Gastrocnemius medialis (tissue), 4 donors: ENCODE measurements around the gene RHNO1. TPM values are rescaled to one million over a fixed set of nuclear protein-coding genes. Genes with fewer than 3 reads are reported as not detected.
A peak's percentile ranks its signal among the peaks of the same experiment; 100 is the strongest.

ENCODE experiments used
- ATAC-seq, 2 donors: fragments of 150-250 bp; one replicate each; pipeline ENCODE4 v1.9.1; 2016
- DNase-seq, 2 donors: peaks; one replicate each; pipeline ENCODE4 v3.0.0-alpha.2; 2019
- H3K27ac ChIP-seq, 4 donors: fragments of 200-600 bp; sonication (generic); 1 replicate in 1 of 4; 2 replicates in 3 of 4; pipeline ENCODE4 v1.5.1; 2016 to 2018; ENCODE audit warnings: mild to moderate bottlenecking in 2 of 4, moderate library complexity in 1 of 4
- H3K27me3 ChIP-seq, 3 donors: fragments of 200-600 bp; sonication (generic) in 2 of 3; 1 replicate in 1 of 3; 2 replicates in 2 of 3; pipeline versions ENCODE4 v1.5.1 to v1.6.0; 2016 to 2019; ENCODE audit warnings: mild to moderate bottlenecking in 1 of 3, moderate library complexity in 1 of 3
- H3K36me3 ChIP-seq, 2 donors: fragments of 200-600 bp; sonication (generic) in 1 of 2; one replicate each; pipeline ENCODE4 v1.5.1; 2017 to 2018
- H3K4me1 ChIP-seq, 2 donors: fragments of 200-600 bp; sonication (generic) in 1 of 2; one replicate each; pipeline ENCODE4 v1.5.1; 2016 to 2017; ENCODE audit warnings: mild to moderate bottlenecking in 2 of 2
- H3K4me3 ChIP-seq, 4 donors: fragments of 200-600 bp; sonication (generic) in 3 of 4; 1 replicate in 1 of 4; 2 replicates in 3 of 4; pipeline ENCODE4 v1.5.1; 2016 to 2019; ENCODE audit warnings: mild to moderate bottlenecking in 2 of 4
- H3K9me3 ChIP-seq, 3 donors: fragments of 200-600 bp; sonication (generic) in 2 of 3; 1 replicate in 1 of 3; 2 replicates in 2 of 3; pipeline ENCODE4 v1.5.1; 2016 to 2019
- CTCF ChIP-seq, 5 experiments: fragments of 450-650 bp in 3 of 5; fragments of 200-600 bp in 2 of 5; sonication (generic) in 2 of 5; IDR thresholded peaks in 4 of 5; conservative IDR thresholded peaks in 1 of 5; 1 replicate in 4 of 5; 2 replicates in 1 of 5; pipeline ENCODE4 v1.5.1; 2016 to 2019; ENCODE audit warnings: antibody characterized with exemption in 5 of 5, mild to moderate bottlenecking in 3 of 5, moderate library complexity in 3 of 5
- POLR2A ChIP-seq, 2 donors: fragments of 450-650 bp; IDR thresholded peaks; one replicate each; pipeline ENCODE4 v1.6.1; 2017; ENCODE audit warnings: antibody characterized with exemption in 2 of 2, mild to moderate bottlenecking in 2 of 2, moderate library complexity in 2 of 2
- in situ Hi-C, 4 donors: fragments of 200-750 bp; cut with MboI; loops; one replicate each; pipeline versions ENCODE4 v1.15.0 to v1.8.0; 2017; ENCODE audit warnings: low sequenced_read_pairs in 4 of 4
- intact Hi-C: fragments of 100-400 bp; cut with DNase I; formaldehyde crosslinking; loops from one replicate; pipeline ENCODE4 v1.15.1; 2023; ENCODE audit warnings: low total_unique reads
- total RNA-seq, 4 donors: library from RNA; depleted of rRNA; stranded (reverse); fragments of >200 nt; gene quantifications; one replicate each; pipeline versions ENCODE4 v1.1.0 to v1.2.3, GENCODE V29; 2016

Gene RHNO1
- total RNA-seq, 4 donors from 2014 or later = 4.9 to 11.8 (median 6.7) TPM

- Histone ChIP-seq H3K9me3 (no peaks in the 10 kb centered on the region), H3K36me3 (peaks cover 0 to 6% of the 10 kb centered on the region in 2 donors), H3K4me1 (peaks cover 3 to 14% of the 10 kb centered on the region in 2 donors), H3K27ac (no peak overlapping the region), H3K4me3 (no peak overlapping the region), H3K27me3 (no peaks in the 10 kb centered on the region)
- in situ Hi-C loops = no loop called here
- TF ChIP-seq CTCF (IDR thresholded peaks at IDR 0.05 in 4 of 5, conservative IDR thresholded peaks at IDR 0.05 in 1 of 5) (no peak), POLR2A (IDR thresholded peaks at IDR 0.05) (no peak)
- DNase-seq = no peak
- intact Hi-C loops = no loop called here
- ATAC-seq = no peak
These were observed 42.2 kb downstream of the RHNO1 start for GRCh38 chr12:2919249-2919648.

- no peaks in the 10 kb centered on the region for H3K27me3 ChIP-seq
- intact Hi-C loops (loop anchor here (1.0 kb wide), 1 partner anchor 30 kb away; no protein-coding TSS in a partner anchor), in situ Hi-C loops (no loop called here)
- no peak for ATAC-seq
- TF ChIP-seq CTCF (IDR thresholded peaks at IDR 0.05 in 4 of 5, conservative IDR thresholded peaks at IDR 0.05 in 1 of 5) (no peak), POLR2A (IDR thresholded peaks at IDR 0.05) (no peak)
- DNase-seq = no peak
- peak overlapping the region in 1 of 4 donors; percentile 62 for H3K27ac ChIP-seq
- no peak overlapping the region for H3K4me3 ChIP-seq
- no peaks in the 10 kb centered on the region for H3K9me3 ChIP-seq
- peaks cover 0 to 13% of the 10 kb centered on the region in 2 donors for H3K36me3 ChIP-seq
- peaks cover 5 to 17% of the 10 kb centered on the region in 2 donors for H3K4me1 ChIP-seq
These were observed 45.3 kb downstream of the RHNO1 start for GRCh38 chr12:2922329-2922728.

- Histone ChIP-seq H3K9me3 (no peaks in the 10 kb centered on the region), H3K4me1 (peaks cover 5 to 17% of the 10 kb centered on the region in 2 donors), H3K27ac (no peak overlapping the region), H3K36me3 (peaks cover 0 to 13% of the 10 kb centered on the region in 2 donors), H3K4me3 (no peak overlapping the region), H3K27me3 (no peaks in the 10 kb centered on the region)
- in situ Hi-C loops (no loop called here), intact Hi-C loops (no loop called here)
- DNase-seq (no peak), ATAC-seq (no peak)
- TF ChIP-seq POLR2A (IDR thresholded peaks at IDR 0.05) (no peak), CTCF (IDR thresholded peaks at IDR 0.05 in 4 of 5, conservative IDR thresholded peaks at IDR 0.05 in 1 of 5) (no peak)
These were observed 46.0 kb downstream of the RHNO1 start for GRCh38 chr12:2923057-2923456.

GRCh38 chr12:2924019-2924418, 47.0 kb downstream of the RHNO1 start:
- in situ Hi-C loops = no loop called here
- H3K36me3 ChIP-seq = peaks cover 0 to 13% of the 10 kb centered on the region in 2 donors
- no peak overlapping the region for H3K4me3 ChIP-seq
- no peaks in the 10 kb centered on the region for H3K27me3 ChIP-seq
- ATAC-seq (peak; percentile 94 to 98), DNase-seq (peak; percentile 58 to 74)
- no peaks in the 10 kb centered on the region for H3K9me3 ChIP-seq
- peak overlapping the region; percentile 28 to 51 (median 32) for H3K27ac ChIP-seq
- TF ChIP-seq CTCF (IDR thresholded peaks at IDR 0.05 in 4 of 5, conservative IDR thresholded peaks at IDR 0.05 in 1 of 5) (no peak), POLR2A (IDR thresholded peaks at IDR 0.05) (no peak)
- intact Hi-C loops = no loop called here
- H3K4me1 ChIP-seq = peaks cover 5 to 17% of the 10 kb centered on the region in 2 donors
